K562 (cell line): ENCODE measurements around the gene PBRM1. TPM values are rescaled to one million over a fixed set of nuclear protein-coding genes. Genes with fewer than 3 reads are reported as not detected.

Experiments
- CTBP1 ChIP-seq: fragments of 450-650 bp; IDR thresholded peaks from 2 replicates; pipeline ENCODE4 v1.6.1; 2016; ENCODE audit warnings: borderline replicate concordance
- EP400 ChIP-seq: fragments of 450-650 bp; IDR thresholded peaks from 2 replicates; pipeline ENCODE4 v1.6.1; 2017; ENCODE audit warnings: antibody characterized with exemption, mild to moderate bottlenecking, moderate library complexity
- EWSR1 ChIP-seq: fragments of 450-650 bp; IDR thresholded peaks from 2 replicates; pipeline ENCODE4 v1.6.1; 2018; ENCODE audit warnings: borderline replicate concordance, mild to moderate bottlenecking, low read depth, moderate library complexity; ENCODE audit not compliant: partially characterized antibody
- JUN ChIP-seq, 2 experiments: sonication (generic) in 1 of 2; formaldehyde crosslinking in 1 of 2; IDR thresholded peaks; 2 replicates each; pipeline versions ENCODE4 v1.6.1 to v1.8.0; 2012 to 2022; ENCODE audit warnings: borderline replicate concordance in 2 of 2, mild to moderate bottlenecking in 2 of 2, improper control_type of control experiment in 1 of 2, low read depth in 1 of 2, low read length in 1 of 2, missing genetic modification reagents in 1 of 2
- PHF8 ChIP-seq: fragments of 200-600 bp; sonication (generic); IDR thresholded peaks from 2 replicates; pipeline ENCODE4 v1.6.1; 2012; ENCODE audit warnings: mixed run types, mild to moderate bottlenecking, inconsistent platforms, low read length, moderate library complexity, borderline replicate concordance
- SIN3A ChIP-seq, 2 experiments: fragments of 150-350 bp in 1 of 2; IDR thresholded peaks; 2 replicates each; pipeline ENCODE4 v1.6.1; 2011 to 2016; ENCODE audit warnings: borderline replicate concordance in 2 of 2, low read depth in 2 of 2, low read length in 2 of 2, mild to moderate bottlenecking in 2 of 2, moderate library complexity in 2 of 2; ENCODE audit not compliant: control insufficient read depth in 1 of 2
- STAT5B ChIP-seq: fragments of 250-450 bp; sonication (Bioruptor Pico); IDR thresholded peaks from 2 replicates; pipeline ENCODE4 v1.8.0; 2021; ENCODE audit warnings: mild to moderate bottlenecking, inconsistent platforms
- TEAD2 ChIP-seq: fragments of 450-650 bp; IDR thresholded peaks from 2 replicates; pipeline ENCODE4 v1.6.1; 2016; ENCODE audit warnings: missing genetic modification characterization, control low read depth, missing compliant biosample characterization
- ZFP30 ChIP-seq: fragments of 250-450 bp; sonication (Bioruptor Pico); IDR thresholded peaks from 2 replicates; pipeline ENCODE4 v1.8.0; 2022; ENCODE audit warnings: moderate library complexity, mild to moderate bottlenecking, inconsistent platforms, borderline replicate concordance
- ZFX ChIP-seq: sonication (generic); formaldehyde crosslinking; IDR thresholded peaks from 2 replicates; pipeline ENCODE4 v1.8.0; 2022; ENCODE audit warnings: mild to moderate bottlenecking, missing genetic modification reagents, moderate library complexity
- ZNF77 ChIP-seq: fragments of 250-450 bp; sonication (Bioruptor Pico); IDR thresholded peaks from 2 replicates; pipeline ENCODE4 v1.5.0; 2020
- polyA plus RNA-seq, 8 experiments: library from polyadenylated mRNA; depleted of rRNA in 4 of 8; stranded (reverse) in 5 of 8; unstranded in 3 of 8; fragments of >200 nt; fragmentation: Nextera tagmentation in 2 of 8; fragmentation: Illumina TruSeq in 1 of 8; extraction: Ambion mirVana in 2 of 8; extraction: Trizol in 1 of 8; gene quantifications; 2 replicates each; pipeline versions ENCODE4 v1.2.1 to v1.2.3, GENCODE V29; 2011 to 2014; ENCODE audit warnings: inconsistent platforms in 1 of 8, missing spikeins in 1 of 8
- total RNA-seq, 7 experiments: library from RNA; depleted of rRNA in 6 of 7; stranded (reverse); fragments of >200 nt in 6 of 7; fragmentation: Illumina TruSeq in 2 of 7; extraction: Trizol in 2 of 7; gene quantifications; 2 replicates each; pipeline versions ENCODE4 v1.2.1 to v1.2.3, GENCODE V29; 2011 to 2021; ENCODE audit warnings: low replicate concordance in 1 of 7
- TF ChIP-seq, protein P1 (sequence below), 2 experiments: fragments of 200-800 bp in 1 of 2; sonication (Bioruptor generic) in 1 of 2; sonication (generic) in 1 of 2; formaldehyde crosslinking in 1 of 2; IDR thresholded peaks in 1 of 2; conservative IDR thresholded peaks in 1 of 2; 2 replicates each; pipeline versions ENCODE4 v1.5.0 to v1.6.1; 2016 to 2020; ENCODE audit warnings: missing compliant biosample characterization in 1 of 2, missing genetic modification characterization in 1 of 2, missing genetic modification reagents in 1 of 2
- TF ChIP-seq, protein P2 (sequence below): fragments of 450-650 bp; IDR thresholded peaks from 2 replicates; pipeline ENCODE4 v1.6.1; 2016; ENCODE audit warnings: antibody characterized with exemption
- TF ChIP-seq, protein P3 (sequence below): sonication (generic); formaldehyde crosslinking; IDR thresholded peaks from 2 replicates; pipeline ENCODE4 v1.4.0; 2020; ENCODE audit warnings: mild to moderate bottlenecking, missing genetic modification reagents
- TF ChIP-seq, protein P4 (sequence below): IDR thresholded peaks from 2 replicates; pipeline ENCODE4 v1.6.1; 2016; ENCODE audit warnings: missing genetic modification characterization, missing compliant biosample characterization

The PBRM1 gene
- total and polyA plus RNA-seq, 9 of the 15 experiments (the other 6 are each of a cell fraction or from before 2014, with no cell fraction given): 3.9 to 31.8 (median 19.0) TPM

DNA sequence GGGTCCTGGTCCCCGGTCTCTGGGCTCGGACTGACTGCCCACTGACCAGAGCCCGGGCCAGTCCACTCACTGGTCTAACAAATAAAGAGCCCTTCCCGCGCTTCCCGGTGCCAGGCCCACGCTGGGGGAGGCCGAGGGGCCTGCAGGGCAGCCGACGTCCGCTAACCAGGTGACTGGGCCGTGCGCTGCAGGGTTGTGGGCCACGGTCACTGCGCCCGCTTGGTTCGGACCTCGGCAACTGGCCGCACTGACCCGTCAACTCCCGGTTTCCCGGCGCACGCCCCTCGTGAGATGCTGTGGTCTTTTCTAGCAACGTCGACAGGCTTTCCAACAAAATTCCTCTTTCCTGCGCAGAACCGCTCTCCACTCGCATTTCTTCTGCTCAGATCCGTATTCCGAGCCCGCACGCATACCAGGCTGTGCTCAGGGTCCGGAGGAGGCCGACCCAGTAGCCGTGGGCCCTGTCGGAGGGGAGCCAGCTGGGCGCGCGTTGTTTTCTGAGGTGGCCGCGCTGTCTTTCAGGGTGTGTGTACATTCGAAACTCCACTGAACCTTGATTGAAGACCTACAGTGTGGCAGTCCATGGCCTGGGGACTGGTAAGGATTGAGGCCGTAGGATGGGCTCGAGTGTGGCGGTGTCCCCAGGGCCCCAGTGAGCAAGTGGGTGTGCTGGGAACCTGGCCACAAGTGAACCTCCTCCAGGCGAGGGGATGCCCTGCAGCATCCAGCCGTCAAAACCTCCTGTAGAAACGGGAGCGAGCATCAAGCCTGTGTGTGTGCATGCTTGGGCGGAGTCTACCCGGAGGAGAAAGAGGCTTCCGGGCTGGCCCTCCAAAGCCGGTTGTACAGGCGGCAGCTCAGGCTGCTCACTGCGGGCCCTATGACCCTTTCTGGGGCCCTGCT, 151.2 kb downstream of the PBRM1 start (continued):
- TF ChIP-seq, protein P1, sequence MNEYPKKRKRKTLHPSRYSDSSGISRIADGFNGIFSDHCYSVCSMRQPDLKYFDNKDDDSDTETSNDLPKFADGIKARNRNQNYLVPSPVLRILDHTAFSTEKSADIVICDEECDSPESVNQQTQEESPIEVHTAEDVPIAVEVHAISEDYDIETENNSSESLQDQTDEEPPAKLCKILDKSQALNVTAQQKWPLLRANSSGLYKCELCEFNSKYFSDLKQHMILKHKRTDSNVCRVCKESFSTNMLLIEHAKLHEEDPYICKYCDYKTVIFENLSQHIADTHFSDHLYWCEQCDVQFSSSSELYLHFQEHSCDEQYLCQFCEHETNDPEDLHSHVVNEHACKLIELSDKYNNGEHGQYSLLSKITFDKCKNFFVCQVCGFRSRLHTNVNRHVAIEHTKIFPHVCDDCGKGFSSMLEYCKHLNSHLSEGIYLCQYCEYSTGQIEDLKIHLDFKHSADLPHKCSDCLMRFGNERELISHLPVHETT (CRISPR knock-in tag; conservative IDR thresholded peaks at IDR 0.05 in 1 of 2, IDR thresholded peaks at IDR 0.05 in 1 of 2): no peak
- TF ChIP-seq PHF8: peak; percentile 17; the same call in 1 of the 2 replicates
- TF ChIP-seq EP400: peak; percentile 1; the same call in 1 of the 2 replicates
- TF ChIP-seq, protein P2, sequence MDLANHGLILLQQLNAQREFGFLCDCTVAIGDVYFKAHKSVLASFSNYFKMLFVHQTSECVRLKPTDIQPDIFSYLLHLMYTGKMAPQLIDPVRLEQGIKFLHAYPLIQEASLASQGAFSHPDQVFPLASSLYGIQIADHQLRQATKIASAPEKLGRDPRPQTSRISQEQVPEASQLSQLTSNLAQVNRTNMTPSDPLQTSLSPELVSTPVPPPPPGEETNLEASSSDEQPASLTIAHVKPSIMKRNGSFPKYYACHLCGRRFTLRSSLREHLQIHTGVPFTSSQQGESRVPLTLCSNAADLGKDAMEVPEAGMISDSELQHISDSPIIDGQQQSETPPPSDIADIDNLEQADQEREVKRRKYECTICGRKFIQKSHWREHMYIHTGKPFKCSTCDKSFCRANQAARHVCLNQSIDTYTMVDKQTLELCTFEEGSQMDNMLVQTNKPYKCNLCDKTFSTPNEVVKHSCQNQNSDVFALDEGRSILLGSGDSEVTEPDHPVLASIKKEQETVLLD: 0 out of 2 replicates have a peak, but pooled peaks have one; percentile 33
- TF ChIP-seq STAT5B: no peak
- TF ChIP-seq JUN (IDR thresholded peaks at IDR 0.05; ENCODE audit: borderline replicate concordance, low read depth, low read length): no peak
- 0 out of 2 replicates have a peak, but pooled peaks have one; percentile 28 for TF ChIP-seq JUN (CRISPR knock-in tag; IDR thresholded peaks at IDR 0.05; ENCODE audit: borderline replicate concordance)
- peak in 1 of 2 experiments; percentile 56; a peak in 1 of 4 replicates for TF ChIP-seq SIN3A (IDR thresholded peaks at IDR 0.05; ENCODE audit: borderline replicate concordance in 2 of 2, control insufficient read depth in 1 of 2, low read depth in 2 of 2, low read length in 2 of 2)
- no peak for TF ChIP-seq TEAD2
- TF ChIP-seq CTBP1: peak; percentile 44; the same call in 1 of the 2 replicates
- TF ChIP-seq, protein P3, sequence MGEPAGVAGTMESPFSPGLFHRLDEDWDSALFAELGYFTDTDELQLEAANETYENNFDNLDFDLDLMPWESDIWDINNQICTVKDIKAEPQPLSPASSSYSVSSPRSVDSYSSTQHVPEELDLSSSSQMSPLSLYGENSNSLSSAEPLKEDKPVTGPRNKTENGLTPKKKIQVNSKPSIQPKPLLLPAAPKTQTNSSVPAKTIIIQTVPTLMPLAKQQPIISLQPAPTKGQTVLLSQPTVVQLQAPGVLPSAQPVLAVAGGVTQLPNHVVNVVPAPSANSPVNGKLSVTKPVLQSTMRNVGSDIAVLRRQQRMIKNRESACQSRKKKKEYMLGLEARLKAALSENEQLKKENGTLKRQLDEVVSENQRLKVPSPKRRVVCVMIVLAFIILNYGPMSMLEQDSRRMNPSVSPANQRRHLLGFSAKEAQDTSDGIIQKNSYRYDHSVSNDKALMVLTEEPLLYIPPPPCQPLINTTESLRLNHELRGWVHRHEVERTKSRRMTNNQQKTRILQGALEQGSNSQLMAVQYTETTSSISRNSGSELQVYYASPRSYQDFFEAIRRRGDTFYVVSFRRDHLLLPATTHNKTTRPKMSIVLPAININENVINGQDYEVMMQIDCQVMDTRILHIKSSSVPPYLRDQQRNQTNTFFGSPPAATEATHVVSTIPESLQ (CRISPR knock-in tag): 0 out of 2 replicates have a peak, but pooled peaks have one; percentile 34
- TF ChIP-seq ZFP30 (CRISPR knock-in tag): no peak
- peak; percentile 84 for TF ChIP-seq ZFX (CRISPR knock-in tag)
- no peak for TF ChIP-seq EWSR1
- TF ChIP-seq, protein P4, sequence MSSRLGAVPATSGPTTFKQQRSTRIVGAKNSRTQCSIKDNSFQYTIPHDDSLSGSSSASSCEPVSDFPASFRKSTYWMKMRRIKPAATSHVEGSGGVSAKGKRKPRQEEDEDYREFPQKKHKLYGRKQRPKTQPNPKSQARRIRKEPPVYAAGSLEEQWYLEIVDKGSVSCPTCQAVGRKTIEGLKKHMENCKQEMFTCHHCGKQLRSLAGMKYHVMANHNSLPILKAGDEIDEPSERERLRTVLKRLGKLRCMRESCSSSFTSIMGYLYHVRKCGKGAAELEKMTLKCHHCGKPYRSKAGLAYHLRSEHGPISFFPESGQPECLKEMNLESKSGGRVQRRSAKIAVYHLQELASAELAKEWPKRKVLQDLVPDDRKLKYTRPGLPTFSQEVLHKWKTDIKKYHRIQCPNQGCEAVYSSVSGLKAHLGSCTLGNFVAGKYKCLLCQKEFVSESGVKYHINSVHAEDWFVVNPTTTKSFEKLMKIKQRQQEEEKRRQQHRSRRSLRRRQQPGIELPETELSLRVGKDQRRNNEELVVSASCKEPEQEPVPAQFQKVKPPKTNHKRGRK (tag): no peak
- TF ChIP-seq ZNF77 (CRISPR knock-in tag): no peak
